GM10266 (cell line): ENCODE data around the gene MRPL4.
"Not testable (repeated sequence)": the region's sequence is repeated elsewhere in the genome, so short reads cannot be mapped to it uniquely, and the experiment has no call there.

Experiments
- DNase-seq: peaks from one replicate; pipeline ENCODE4 v3.0.0; 2012; ENCODE audit errors: extremely low spot score
- TF ChIP-seq, protein P1 (sequence below): IDR thresholded peaks from 2 replicates; pipeline ENCODE4 v1.5.1; 2012; ENCODE audit warnings: mild to moderate bottlenecking, low read depth; ENCODE audit not compliant: control insufficient read depth, insufficient read depth; ENCODE audit errors: missing control alignments

The MRPL4 gene

DNA sequence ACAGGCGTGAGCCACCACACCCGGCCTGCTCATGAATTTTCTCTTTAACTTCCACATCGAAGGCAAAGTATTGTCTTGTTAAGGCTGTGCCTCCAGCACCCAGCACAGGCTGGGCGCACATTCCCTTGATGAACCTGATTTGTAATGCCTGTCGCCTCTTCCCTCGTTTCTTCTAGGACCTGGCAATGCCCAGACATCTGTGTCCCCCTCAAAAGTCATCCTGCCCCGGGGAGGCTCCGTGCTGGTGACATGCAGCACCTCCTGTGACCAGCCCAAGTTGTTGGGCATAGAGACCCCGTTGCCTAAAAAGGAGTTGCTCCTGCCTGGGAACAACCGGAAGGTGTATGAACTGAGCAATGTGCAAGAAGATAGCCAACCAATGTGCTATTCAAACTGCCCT lies 22.6 kb downstream of the MRPL4 start:
- TF ChIP-seq, protein P1, sequence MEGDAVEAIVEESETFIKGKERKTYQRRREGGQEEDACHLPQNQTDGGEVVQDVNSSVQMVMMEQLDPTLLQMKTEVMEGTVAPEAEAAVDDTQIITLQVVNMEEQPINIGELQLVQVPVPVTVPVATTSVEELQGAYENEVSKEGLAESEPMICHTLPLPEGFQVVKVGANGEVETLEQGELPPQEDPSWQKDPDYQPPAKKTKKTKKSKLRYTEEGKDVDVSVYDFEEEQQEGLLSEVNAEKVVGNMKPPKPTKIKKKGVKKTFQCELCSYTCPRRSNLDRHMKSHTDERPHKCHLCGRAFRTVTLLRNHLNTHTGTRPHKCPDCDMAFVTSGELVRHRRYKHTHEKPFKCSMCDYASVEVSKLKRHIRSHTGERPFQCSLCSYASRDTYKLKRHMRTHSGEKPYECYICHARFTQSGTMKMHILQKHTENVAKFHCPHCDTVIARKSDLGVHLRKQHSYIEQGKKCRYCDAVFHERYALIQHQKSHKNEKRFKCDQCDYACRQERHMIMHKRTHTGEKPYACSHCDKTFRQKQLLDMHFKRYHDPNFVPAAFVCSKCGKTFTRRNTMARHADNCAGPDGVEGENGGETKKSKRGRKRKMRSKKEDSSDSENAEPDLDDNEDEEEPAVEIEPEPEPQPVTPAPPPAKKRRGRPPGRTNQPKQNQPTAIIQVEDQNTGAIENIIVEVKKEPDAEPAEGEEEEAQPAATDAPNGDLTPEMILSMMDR, result no peak
- no peak for DNase-seq

DNA sequence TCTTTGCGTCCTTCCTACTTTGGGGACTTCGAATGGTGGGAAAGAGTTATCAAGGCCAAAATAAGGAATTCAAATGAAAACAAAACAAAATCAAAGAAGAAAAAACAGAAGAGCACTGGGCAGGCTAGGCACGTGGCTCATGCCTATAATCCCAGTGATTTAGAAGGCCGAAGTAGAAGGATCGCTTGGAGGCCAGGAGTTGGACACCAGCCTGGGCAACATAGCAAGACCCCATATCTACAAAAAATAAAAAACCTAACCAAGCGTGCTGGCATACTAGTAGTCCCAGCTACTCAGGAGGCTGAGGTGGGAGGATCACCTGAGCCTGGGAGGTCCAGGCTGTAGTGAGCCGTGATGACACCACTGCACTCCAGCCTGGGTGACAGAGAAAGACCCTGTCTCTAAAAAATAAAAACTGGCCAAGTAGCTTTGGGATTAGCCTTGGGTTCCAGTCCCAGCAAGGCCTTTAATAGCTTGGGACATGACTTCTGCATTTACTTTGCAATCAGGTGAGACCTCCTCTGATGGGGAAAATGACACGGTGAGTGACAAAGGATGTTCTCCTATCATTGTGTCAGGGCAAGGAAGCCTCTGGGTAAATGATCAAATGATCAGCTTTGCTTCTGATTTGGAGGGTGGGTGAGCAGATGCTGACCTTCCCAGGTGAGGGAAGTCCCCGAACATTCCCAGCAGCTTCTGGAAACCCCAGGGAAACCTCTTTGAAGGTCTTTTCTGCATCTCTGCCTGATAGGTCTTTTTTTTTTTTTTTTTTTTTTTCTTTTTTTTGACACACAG lies 26.0 kb downstream of the MRPL4 start:
- TF ChIP-seq, protein P1, result no peak
- no peak for DNase-seq

DNA sequence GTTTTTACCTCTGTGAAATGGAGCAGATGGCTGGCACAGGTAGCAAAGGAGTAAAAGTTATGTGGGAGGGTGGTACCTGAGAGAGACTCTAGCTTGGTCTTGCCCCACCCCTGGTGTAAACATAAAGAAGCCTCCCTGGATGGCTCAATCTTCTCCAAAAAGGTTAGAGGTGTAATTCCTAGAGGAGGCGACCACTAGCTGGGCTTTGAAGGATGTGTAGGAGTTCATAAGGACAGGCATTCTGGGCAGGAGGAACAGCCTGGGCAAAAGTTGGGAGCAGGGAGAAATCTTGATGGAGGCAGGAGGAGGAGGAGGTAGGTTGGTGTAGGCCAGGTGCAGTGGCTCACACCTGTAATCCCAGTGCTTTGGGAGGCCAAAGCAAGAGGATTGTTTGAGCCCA lies 26.9 kb downstream of the MRPL4 start:
- TF ChIP-seq, protein P1, result no peak

DNA sequence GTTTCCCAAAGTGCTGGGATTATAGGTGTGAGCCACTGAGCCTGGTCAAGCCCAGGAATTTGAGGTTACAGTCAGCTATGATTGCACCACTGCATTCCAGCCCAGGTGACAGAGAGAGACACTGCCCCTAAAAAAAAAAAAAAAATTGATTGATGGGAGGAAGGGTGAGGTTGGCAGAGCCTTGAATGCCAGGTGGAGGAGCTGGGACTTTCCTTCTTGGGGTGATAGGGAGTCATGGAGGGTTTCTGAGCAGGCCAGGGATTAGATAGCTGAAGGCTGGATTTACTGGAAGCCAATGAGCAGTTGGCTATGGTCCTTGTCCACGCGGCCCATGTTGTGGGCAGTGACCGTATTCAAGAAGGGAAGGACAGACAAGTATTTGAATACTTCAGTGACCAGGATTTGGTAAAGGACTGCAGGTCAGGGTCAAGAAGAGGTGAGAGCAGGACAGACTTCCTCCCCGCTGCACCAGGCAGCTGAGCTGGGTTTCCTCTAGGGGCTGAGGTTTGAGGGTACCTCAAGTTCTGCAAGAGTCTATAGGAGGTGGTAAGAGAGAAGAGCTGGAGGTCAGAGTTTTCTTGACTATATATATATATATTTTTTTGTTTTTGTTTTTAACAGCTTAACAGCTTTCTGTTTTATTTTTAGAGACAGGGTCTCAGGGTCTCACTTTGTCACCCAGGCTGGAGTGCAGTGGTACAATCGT lies 27.9 kb downstream of the MRPL4 start:
- DNase-seq, result no peak
- TF ChIP-seq, protein P1, result no peak

More for the DNA sequence above, 26.9 kb downstream of the MRPL4 start:
- DNase-seq, result no peak

DNA sequence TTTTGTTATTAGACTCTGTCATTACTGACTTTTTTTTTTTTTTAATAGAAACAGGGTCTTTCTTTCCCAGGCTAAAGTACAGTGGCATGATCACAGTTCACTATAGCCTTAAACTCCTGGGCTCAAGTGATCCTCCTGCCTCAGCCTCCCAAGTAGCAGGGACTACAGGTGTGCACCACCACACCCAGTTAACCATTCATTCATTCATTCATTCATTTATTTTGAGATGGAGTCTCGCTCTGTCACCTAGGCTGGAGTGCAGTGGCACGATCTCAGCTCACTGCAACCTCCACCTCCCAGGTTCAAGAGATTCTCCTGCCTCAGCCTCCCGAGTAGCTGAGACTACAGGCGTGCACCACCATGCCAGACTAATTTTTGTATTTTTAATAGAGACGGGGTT lies 30.0 kb downstream of the MRPL4 start:
- not testable (repeated sequence) for DNase-seq

DNA sequence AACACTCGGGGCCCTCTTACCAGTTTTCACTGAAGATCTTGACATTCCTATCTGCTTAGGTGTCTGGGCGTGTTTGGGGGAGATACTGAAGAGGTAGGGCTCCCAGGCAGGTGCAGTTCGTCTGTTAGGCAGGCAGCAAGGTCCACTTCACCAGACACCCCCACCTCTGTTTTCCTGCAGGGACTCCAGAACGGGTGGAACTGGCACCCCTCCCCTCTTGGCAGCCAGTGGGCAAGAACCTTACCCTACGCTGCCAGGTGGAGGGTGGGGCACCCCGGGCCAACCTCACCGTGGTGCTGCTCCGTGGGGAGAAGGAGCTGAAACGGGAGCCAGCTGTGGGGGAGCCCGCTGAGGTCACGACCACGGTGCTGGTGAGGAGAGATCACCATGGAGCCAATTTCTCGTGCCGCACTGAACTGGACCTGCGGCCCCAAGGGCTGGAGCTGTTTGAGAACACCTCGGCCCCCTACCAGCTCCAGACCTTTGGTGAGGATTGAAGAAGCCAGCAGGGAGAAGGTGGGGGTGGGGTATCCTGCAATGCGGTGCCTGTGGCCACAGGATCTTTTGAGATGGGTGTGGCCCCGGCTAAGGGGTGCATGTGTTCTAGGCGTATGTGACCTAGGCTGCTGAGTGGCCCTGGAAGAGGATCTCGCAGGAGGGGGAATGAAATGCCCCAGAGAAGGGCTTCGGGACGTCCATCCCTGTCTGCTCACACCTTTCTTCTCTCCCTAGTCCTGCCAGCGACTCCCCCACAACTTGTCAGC lies 31.5 kb downstream of the MRPL4 start:
- DNase-seq, result no peak
- TF ChIP-seq, protein P1, result no peak

DNA sequence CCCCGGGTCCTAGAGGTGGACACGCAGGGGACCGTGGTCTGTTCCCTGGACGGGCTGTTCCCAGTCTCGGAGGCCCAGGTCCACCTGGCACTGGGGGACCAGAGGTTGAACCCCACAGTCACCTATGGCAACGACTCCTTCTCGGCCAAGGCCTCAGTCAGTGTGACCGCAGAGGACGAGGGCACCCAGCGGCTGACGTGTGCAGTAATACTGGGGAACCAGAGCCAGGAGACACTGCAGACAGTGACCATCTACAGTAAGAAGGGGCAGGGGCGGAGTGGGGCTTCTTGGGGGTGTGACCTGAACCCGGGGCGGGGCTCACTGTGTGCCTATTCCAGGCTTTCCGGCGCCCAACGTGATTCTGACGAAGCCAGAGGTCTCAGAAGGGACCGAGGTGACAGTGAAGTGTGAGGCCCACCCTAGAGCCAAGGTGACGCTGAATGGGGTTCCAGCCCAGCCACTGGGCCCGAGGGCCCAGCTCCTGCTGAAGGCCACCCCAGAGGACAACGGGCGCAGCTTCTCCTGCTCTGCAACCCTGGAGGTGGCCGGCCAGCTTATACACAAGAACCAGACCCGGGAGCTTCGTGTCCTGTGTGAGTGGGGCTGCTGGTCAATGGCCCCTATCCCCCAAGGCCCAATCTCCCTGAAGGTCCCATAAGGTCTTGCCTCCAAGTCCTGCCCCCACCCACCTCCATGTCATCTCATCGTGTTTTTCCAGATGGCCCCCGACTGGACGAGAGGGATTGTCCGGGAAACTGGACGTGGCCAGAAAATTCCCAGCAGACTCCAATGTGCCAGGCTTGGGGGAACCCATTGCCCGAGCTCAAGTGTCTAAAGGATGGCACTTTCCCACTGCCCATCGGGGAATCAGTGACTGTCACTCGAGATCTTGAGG lies 32.3 kb downstream of the MRPL4 start:
- TF ChIP-seq, protein P1, result no peak
- no peak for DNase-seq
